HL-60 (cell line): Measurements from ENCODE around the gene HRH3.

Source experiments
- POLR2AphosphoS5 ChIP-seq: IDR thresholded peaks from 2 replicates; pipeline ENCODE4 v1.6.1; 2012; ENCODE audit warnings: low read depth
- TF ChIP-seq, protein P1 (sequence below): IDR thresholded peaks from one replicate; pipeline ENCODE4 v1.5.1; 2011; ENCODE audit warnings: low read length, control low read depth, inconsistent platforms; ENCODE audit not compliant: insufficient read depth

DNA sequence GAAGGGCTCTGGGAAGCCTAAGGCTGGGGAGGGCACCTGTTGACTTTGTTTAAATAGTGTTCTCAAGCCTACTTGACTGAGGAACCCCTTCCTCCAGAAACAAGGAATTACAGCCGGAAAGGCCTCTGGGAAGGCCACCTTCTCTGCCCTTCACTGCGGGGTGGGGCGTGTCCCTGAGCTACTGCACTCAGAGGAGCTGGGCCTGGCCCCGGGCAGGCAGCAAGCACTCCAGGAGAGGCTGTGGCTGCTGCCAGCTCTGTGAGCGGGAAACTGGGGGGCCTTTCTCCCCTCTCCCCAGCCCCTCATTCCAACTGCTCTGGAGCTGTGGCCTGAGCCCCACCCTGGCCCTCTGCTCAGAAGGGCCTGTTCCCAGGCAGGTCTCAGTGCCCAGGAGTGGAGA lies 14.3 kb upstream of the HRH3 start:
- no peak for TF ChIP-seq POLR2AphosphoS5
- TF ChIP-seq, protein P1, sequence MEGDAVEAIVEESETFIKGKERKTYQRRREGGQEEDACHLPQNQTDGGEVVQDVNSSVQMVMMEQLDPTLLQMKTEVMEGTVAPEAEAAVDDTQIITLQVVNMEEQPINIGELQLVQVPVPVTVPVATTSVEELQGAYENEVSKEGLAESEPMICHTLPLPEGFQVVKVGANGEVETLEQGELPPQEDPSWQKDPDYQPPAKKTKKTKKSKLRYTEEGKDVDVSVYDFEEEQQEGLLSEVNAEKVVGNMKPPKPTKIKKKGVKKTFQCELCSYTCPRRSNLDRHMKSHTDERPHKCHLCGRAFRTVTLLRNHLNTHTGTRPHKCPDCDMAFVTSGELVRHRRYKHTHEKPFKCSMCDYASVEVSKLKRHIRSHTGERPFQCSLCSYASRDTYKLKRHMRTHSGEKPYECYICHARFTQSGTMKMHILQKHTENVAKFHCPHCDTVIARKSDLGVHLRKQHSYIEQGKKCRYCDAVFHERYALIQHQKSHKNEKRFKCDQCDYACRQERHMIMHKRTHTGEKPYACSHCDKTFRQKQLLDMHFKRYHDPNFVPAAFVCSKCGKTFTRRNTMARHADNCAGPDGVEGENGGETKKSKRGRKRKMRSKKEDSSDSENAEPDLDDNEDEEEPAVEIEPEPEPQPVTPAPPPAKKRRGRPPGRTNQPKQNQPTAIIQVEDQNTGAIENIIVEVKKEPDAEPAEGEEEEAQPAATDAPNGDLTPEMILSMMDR, result no peak
